ENCODE measurements around the gene TRPV5. TPM values are rescaled to one million over a fixed set of nuclear protein-coding genes. Genes with fewer than 3 reads are reported as not detected.

Gene TRPV5
- total RNA-seq, 4 donors from 2014 or later = 0.17 TPM; not detected in 3

- intact Hi-C loops (cut with DNase I) = no loop called here
- TF ChIP-seq EP300 (IDR thresholded peaks at IDR 0.05) (no peak), POLR2A (IDR thresholded peaks at IDR 0.05; ENCODE audit: low read depth) (no peak), POLR2AphosphoS5 (IDR thresholded peaks at IDR 0.05) (no peak)
- TF ChIP-seq, protein P1, sequence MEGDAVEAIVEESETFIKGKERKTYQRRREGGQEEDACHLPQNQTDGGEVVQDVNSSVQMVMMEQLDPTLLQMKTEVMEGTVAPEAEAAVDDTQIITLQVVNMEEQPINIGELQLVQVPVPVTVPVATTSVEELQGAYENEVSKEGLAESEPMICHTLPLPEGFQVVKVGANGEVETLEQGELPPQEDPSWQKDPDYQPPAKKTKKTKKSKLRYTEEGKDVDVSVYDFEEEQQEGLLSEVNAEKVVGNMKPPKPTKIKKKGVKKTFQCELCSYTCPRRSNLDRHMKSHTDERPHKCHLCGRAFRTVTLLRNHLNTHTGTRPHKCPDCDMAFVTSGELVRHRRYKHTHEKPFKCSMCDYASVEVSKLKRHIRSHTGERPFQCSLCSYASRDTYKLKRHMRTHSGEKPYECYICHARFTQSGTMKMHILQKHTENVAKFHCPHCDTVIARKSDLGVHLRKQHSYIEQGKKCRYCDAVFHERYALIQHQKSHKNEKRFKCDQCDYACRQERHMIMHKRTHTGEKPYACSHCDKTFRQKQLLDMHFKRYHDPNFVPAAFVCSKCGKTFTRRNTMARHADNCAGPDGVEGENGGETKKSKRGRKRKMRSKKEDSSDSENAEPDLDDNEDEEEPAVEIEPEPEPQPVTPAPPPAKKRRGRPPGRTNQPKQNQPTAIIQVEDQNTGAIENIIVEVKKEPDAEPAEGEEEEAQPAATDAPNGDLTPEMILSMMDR (IDR thresholded peaks at IDR 0.05) = no peak
- no peak overlapping the region for H3K4me3 ChIP-seq
- H3K9me3 ChIP-seq = no peaks in the 10 kb centered on the region
- no peaks in the 10 kb centered on the region for H3K36me3 ChIP-seq
- WGBS = 68% methylated on average over 6 of the region's 6 CpGs
- DNase-seq (ENCODE audit: extremely low spot score) = no peak
- H3K27me3 ChIP-seq = peaks cover 0 to 10% (median 0%) of the 10 kb centered on the region in 4 donors
- no peaks in the 10 kb centered on the region for H3K4me1 ChIP-seq
- no peak overlapping the region for H3K27ac ChIP-seq (replicated peaks in 1 of 4)
These were observed 31.1 kb upstream of the TRPV5 start for GRCh38 chr7:142964502-142965246.

- no peaks in the 10 kb centered on the region for H3K36me3 ChIP-seq
These were observed 30.4 kb upstream of the TRPV5 start for GRCh38 chr7:142963993-142964392.

GRCh38 chr7:142962991-142963390 is 29.4 kb upstream of the TRPV5 start:
- no peak for DNase-seq (ENCODE audit: extremely low spot score)
- intact Hi-C loops (cut with DNase I) = no loop called here
- Histone ChIP-seq H3K27me3 (peaks cover 0 to 10% (median 0%) of the 10 kb centered on the region in 4 donors), H3K36me3 (no peaks in the 10 kb centered on the region), H3K27ac (replicated peaks in 1 of 4) (no peak overlapping the region), H3K4me3 (no peak overlapping the region), H3K4me1 (no peaks in the 10 kb centered on the region), H3K9me3 (no peaks in the 10 kb centered on the region)
- 20% methylated on average over 1 of the region's 1 CpG for WGBS
- TF ChIP-seq EP300 (IDR thresholded peaks at IDR 0.05) = no peak
- TF ChIP-seq POLR2A (IDR thresholded peaks at IDR 0.05; ENCODE audit: low read depth) = no peak
- TF ChIP-seq, protein P1 (IDR thresholded peaks at IDR 0.05) = no peak
- TF ChIP-seq POLR2AphosphoS5 (IDR thresholded peaks at IDR 0.05) = no peak

More at GRCh38 chr7:142963993-142964392, 30.4 kb upstream of the TRPV5 start:
- Histone ChIP-seq H3K27me3 (peaks cover 0 to 10% (median 0%) of the 10 kb centered on the region in 4 donors), H3K4me3 (no peak overlapping the region), H3K27ac (replicated peaks in 1 of 4) (no peak overlapping the region), H3K4me1 (no peaks in the 10 kb centered on the region), H3K9me3 (no peaks in the 10 kb centered on the region)
- intact Hi-C loops (cut with DNase I) = no loop called here
- TF ChIP-seq POLR2AphosphoS5 (IDR thresholded peaks at IDR 0.05) (no peak), POLR2A (IDR thresholded peaks at IDR 0.05; ENCODE audit: low read depth) (no peak), EP300 (IDR thresholded peaks at IDR 0.05) (no peak)
- TF ChIP-seq, protein P1 (IDR thresholded peaks at IDR 0.05) = no peak
- no peak for DNase-seq (ENCODE audit: extremely low spot score)
- 81% methylated on average over 2 of the region's 2 CpGs for WGBS

GRCh38 chr7:142961973-142962926 is 28.7 kb upstream of the TRPV5 start, which contains the start of gene KEL:
TSS of gene KEL (minus strand) at chr7:142962363. CDS start at chr7:142962206, 157 bp downstream.
- 53% methylated on average over 9 of the region's 9 CpGs for WGBS
- intact Hi-C loops (cut with DNase I) = no loop called here
- H3K4me1 ChIP-seq = no peaks in the 10 kb centered on the region
- no peaks in the 10 kb centered on the region for H3K9me3 ChIP-seq
- peaks cover 0 to 10% (median 0%) of the 10 kb centered on the region in 4 donors for H3K27me3 ChIP-seq
- DNase-seq (ENCODE audit: extremely low spot score) = no peak
- no peak within 1 kb of the TSS for H3K27ac ChIP-seq (replicated peaks in 1 of 4)
- H3K4me3 ChIP-seq = no peak within 1 kb of the TSS
- no peak for TF ChIP-seq POLR2A (IDR thresholded peaks at IDR 0.05; ENCODE audit: low read depth)
- TF ChIP-seq EP300 (IDR thresholded peaks at IDR 0.05) = no peak
- TF ChIP-seq, protein P1 (IDR thresholded peaks at IDR 0.05) = no peak
- TF ChIP-seq POLR2AphosphoS5 (IDR thresholded peaks at IDR 0.05) = no peak
- no peaks in the 10 kb centered on the region for H3K36me3 ChIP-seq
